Testis (tissue), 3 donors: ENCODE data around the gene ATG7. TPM values are rescaled to one million over a fixed set of nuclear protein-coding genes. Genes with fewer than 3 reads are reported as not detected.

ENCODE experiments used
- DNase-seq: peaks from one replicate; pipeline ENCODE4 v3.0.0-alpha.2; 2019
- H3K27ac ChIP-seq, 2 donors: fragments of 200-600 bp; sonication (generic); one replicate each; pipeline ENCODE4 v1.5.1; 2019
- H3K27me3 ChIP-seq: fragments of 200-600 bp; sonication (generic); one replicate; pipeline ENCODE4 v1.5.1; 2019
- H3K36me3 ChIP-seq: fragments of 200-600 bp; sonication (generic); one replicate; pipeline ENCODE4 v1.5.1; 2017; ENCODE audit warnings: low read depth; ENCODE audit errors: missing control alignments
- H3K4me1 ChIP-seq: fragments of 200-600 bp; sonication (generic); one replicate; pipeline ENCODE4 v1.5.1; 2019
- H3K4me3 ChIP-seq, 2 donors: fragments of 200-600 bp; sonication (generic); one replicate each; pipeline ENCODE4 v1.5.1; 2017 to 2019
- H3K9me3 ChIP-seq: fragments of 200-600 bp; sonication (generic); one replicate; pipeline ENCODE4 v1.5.1; 2017
- CTCF ChIP-seq, 3 experiments: fragments of 450-650 bp in 2 of 3; fragments of 200-600 bp in 1 of 3; sonication (generic) in 1 of 3; IDR thresholded peaks; one replicate each; pipeline ENCODE4 v1.5.1; 2016 to 2019; ENCODE audit warnings: antibody characterized with exemption in 3 of 3, mild to moderate bottlenecking in 2 of 3, moderate library complexity in 1 of 3
- POLR2A ChIP-seq: fragments of 450-650 bp; IDR thresholded peaks from one replicate; pipeline ENCODE4 v1.6.1; 2017; ENCODE audit warnings: antibody characterized with exemption, mild to moderate bottlenecking, moderate library complexity
- WGBS, 2 donors: methylation state at CpG; one replicate each; pipeline ENCODE4 v1.1.5; 2018; 5-methylcytosine and 5-hydroxymethylcytosine counted together
- intact Hi-C: fragments of 100-400 bp; cut with DNase I; formaldehyde crosslinking; loops from one replicate; pipeline ENCODE4 v1.15.1; 2023; ENCODE audit warnings: low total_unique reads
- polyA plus RNA-seq: library from polyadenylated mRNA; stranded (reverse); fragments of 350-450 nt; fragmentation: Illumina TruSeq; extraction: RNeasy Lipid Tissue Mini Kit (QIAGEN cat#74804); gene quantifications from one replicate; pipeline ENCODE4 v1.2.3, GENCODE V29; 2014; ENCODE audit warnings: low read depth, low replicate concordance; ENCODE audit not compliant: insufficient read depth
- total RNA-seq, 2 donors: library from RNA; depleted of rRNA; stranded (reverse); fragments of >200 nt; gene quantifications; one replicate each; pipeline ENCODE4 v1.2.3, GENCODE V29; 2016

ATG7 gene
- total and polyA plus RNA-seq, 3 donors from 2014 or later: 52.9 to 95.4 (median 86.0) TPM

GRCh38 chr3:11552289-11553264, 280.4 kb downstream of the ATG7 start:
- H3K4me1 ChIP-seq: peaks cover 52% of the 10 kb centered on the region

GRCh38 chr3:11553436-11554235, 281.4 kb downstream of the ATG7 start:
- WGBS, 2 donors: 43 to 48% methylated on average over 7 to 17 of the region's 17 CpGs
- intact Hi-C loops: no loop called here

More at GRCh38 chr3:11552289-11553264, 280.4 kb downstream of the ATG7 start:
- Histone ChIP-seq H3K4me3 (no peak overlapping the region), H3K27me3 (no peaks in the 10 kb centered on the region), H3K27ac (peak overlapping the region; percentile 69 to 80), H3K9me3 (no peaks in the 10 kb centered on the region), H3K36me3 (no peaks in the 10 kb centered on the region)
- no peak for TF ChIP-seq POLR2A
- TF ChIP-seq CTCF (IDR thresholded peaks at IDR 0.05): no peak
- WGBS, 2 donors: 81 to 90% methylated on average over 14 to 16 of the region's 16 CpGs
- no peak for DNase-seq
- intact Hi-C loops: no loop called here

GRCh38 chr3:11554236-11554610, 282.0 kb downstream of the ATG7 start:
- no peaks in the 10 kb centered on the region for H3K9me3 ChIP-seq
- no peak for DNase-seq
- peaks cover 52% of the 10 kb centered on the region for H3K4me1 ChIP-seq
- TF ChIP-seq POLR2A: no peak
- TF ChIP-seq CTCF (IDR thresholded peaks at IDR 0.05): no peak
- no peaks in the 10 kb centered on the region for H3K27me3 ChIP-seq
- H3K4me3 ChIP-seq: no peak overlapping the region
- 68 to 82% methylated on average over 2 to 3 of the region's 3 CpGs for WGBS, 2 donors
- H3K36me3 ChIP-seq: no peaks in the 10 kb centered on the region
- intact Hi-C loops: no loop called here
- peak overlapping the region; percentile 69 to 80 for H3K27ac ChIP-seq

More at GRCh38 chr3:11553436-11554235, 281.4 kb downstream of the ATG7 start:
- Histone ChIP-seq H3K27ac (peak overlapping the region; percentile 69 to 80), H3K4me3 (no peak overlapping the region), H3K9me3 (no peaks in the 10 kb centered on the region), H3K4me1 (peaks cover 52% of the 10 kb centered on the region), H3K27me3 (no peaks in the 10 kb centered on the region), H3K36me3 (no peaks in the 10 kb centered on the region)
- peak; percentile 81 for DNase-seq
- TF ChIP-seq CTCF (IDR thresholded peaks at IDR 0.05): no peak
- no peak for TF ChIP-seq POLR2A

- WGBS, 2 donors: 35 to 73% methylated on average over 4 to 11 of the region's 12 CpGs
- intact Hi-C loops: no loop called here
- Histone ChIP-seq H3K4me3 (no peak overlapping the region), H3K27ac (peak overlapping the region; percentile 5 to 80), H3K4me1 (peaks cover 54% of the 10 kb centered on the region), H3K27me3 (no peaks in the 10 kb centered on the region), H3K36me3 (no peaks in the 10 kb centered on the region), H3K9me3 (no peaks in the 10 kb centered on the region)
- no peak for DNase-seq
- no peak for TF ChIP-seq CTCF (IDR thresholded peaks at IDR 0.05)
- no peak for TF ChIP-seq POLR2A
Observed at GRCh38 chr3:11554666-11555065, 282.5 kb downstream of the ATG7 start.
